BLaER1 treated with 17β-estradiol and CSF1 and Interleukin-3, amounts not matched to agents 10 nM and 100 nM (cell line): ENCODE results near the gene NANOS3.

ENCODE experiments used
- H3K27ac ChIP-seq, 11 experiments: shearing (Covaris generic); formaldehyde crosslinking; 2 replicates each; pipeline ENCODE4 v1.8.1; 2022
- H3K27me3 ChIP-seq, 11 experiments: shearing (Covaris generic); formaldehyde crosslinking; 2 replicates each; pipeline ENCODE4 v1.8.1; 2022
- H3K36me3 ChIP-seq, 11 experiments: shearing (Covaris generic); formaldehyde crosslinking; 2 replicates each; pipeline ENCODE4 v1.8.1; 2022
- H3K4me1 ChIP-seq, 10 experiments: shearing (Covaris generic); formaldehyde crosslinking; 2 replicates each; pipeline ENCODE4 v1.8.1; 2022
- H3K4me2 ChIP-seq, 11 experiments: shearing (Covaris generic); formaldehyde crosslinking; 2 replicates each; pipeline ENCODE4 v1.8.1; 2022
- H3K4me3 ChIP-seq, 10 experiments: shearing (Covaris generic); formaldehyde crosslinking; 2 replicates each; pipeline ENCODE4 v1.8.1; 2022
- H3K9ac ChIP-seq, 11 experiments: shearing (Covaris generic); formaldehyde crosslinking; 2 replicates each; pipeline ENCODE4 v1.8.1; 2022
- H3K9me3 ChIP-seq, 11 experiments: shearing (Covaris generic); formaldehyde crosslinking; replicated peaks in 1 of 11; 2 replicates each; pipeline ENCODE4 v1.8.1; 2022
- H4K20me1 ChIP-seq, 11 experiments: shearing (Covaris generic); formaldehyde crosslinking; 2 replicates each; pipeline ENCODE4 v1.8.1; 2022
- Cebpa-rat ChIP-seq, 11 experiments: shearing (Covaris generic); IDR thresholded peaks; 2 replicates each; pipeline ENCODE4 v1.8.1; 2022

NANOS3 gene

GRCh38 chr19:13866463-13867046 lies 10.4 kb upstream of the NANOS3 start:
- H4K20me1 ChIP-seq: no peaks in the 10 kb centered on the region; a peak in 1 of 22 replicates
- H3K9ac ChIP-seq: peak overlapping the region in 10 of 11 experiments; percentile 67 to 83 (median 76); a peak in 13 of 22 replicates
- peaks cover 23 to 61% (median 37%) of the 10 kb centered on the region in 10 experiments for H3K4me1 ChIP-seq
- H3K4me2 ChIP-seq: peak overlapping the region; percentile 90 to 99 (median 97)
- no peaks in the 10 kb centered on the region for H3K36me3 ChIP-seq
- no peaks in the 10 kb centered on the region for H3K9me3 ChIP-seq
- peak overlapping the region in 2 of 11 experiments; percentile 54 to 62; a peak in 3 of 22 replicates for H3K27ac ChIP-seq
- H3K27me3 ChIP-seq: peaks cover 30 to 58% (median 52%) of the 10 kb centered on the region in 11 experiments
- TF ChIP-seq Cebpa-rat (IDR thresholded peaks at IDR 0.05): no peak
- peak overlapping the region; percentile 62 to 77 (median 66); a peak in 19 of 20 replicates for H3K4me3 ChIP-seq

- H3K9ac ChIP-seq: no peak overlapping the region
- H4K20me1 ChIP-seq: no peaks in the 10 kb centered on the region; a peak in 1 of 22 replicates
- no peaks in the 10 kb centered on the region for H3K9me3 ChIP-seq
- TF ChIP-seq Cebpa-rat (IDR thresholded peaks at IDR 0.05): no peak
- H3K36me3 ChIP-seq: no peaks in the 10 kb centered on the region
- H3K4me2 ChIP-seq: 0 out of 22 replicates have a peak overlapping the region, but pooled peaks of 1 of the 11 experiments have one; percentile 1
- peaks cover 28 to 54% (median 43%) of the 10 kb centered on the region in 11 experiments for H3K27me3 ChIP-seq
- peaks cover 18 to 69% (median 41%) of the 10 kb centered on the region in 10 experiments; a peak in 19 of 20 replicates for H3K4me1 ChIP-seq
- H3K27ac ChIP-seq: no peak overlapping the region
- no peak overlapping the region for H3K4me3 ChIP-seq
These were observed 8.3 kb upstream of the NANOS3 start for GRCh38 chr19:13868663-13869062.

GRCh38 chr19:13869281-13869680 lies 7.7 kb upstream of the NANOS3 start:
- H3K27me3 ChIP-seq: peaks cover 25 to 48% (median 37%) of the 10 kb centered on the region in 11 experiments
- H3K4me1 ChIP-seq: peaks cover 13 to 63% (median 35%) of the 10 kb centered on the region in 10 experiments; a peak in 19 of 20 replicates
- H4K20me1 ChIP-seq: no peaks in the 10 kb centered on the region; a peak in 1 of 22 replicates
- H3K27ac ChIP-seq: no peak overlapping the region
- no peak for TF ChIP-seq Cebpa-rat (IDR thresholded peaks at IDR 0.05)
- H3K36me3 ChIP-seq: no peaks in the 10 kb centered on the region
- H3K4me3 ChIP-seq: no peak overlapping the region
- H3K9me3 ChIP-seq: no peaks in the 10 kb centered on the region
- peak overlapping the region in 2 of 11 experiments; percentile 10 to 25; a peak in 3 of 22 replicates for H3K4me2 ChIP-seq
- no peak overlapping the region for H3K9ac ChIP-seq

- peaks cover 13 to 33% (median 24%) of the 10 kb centered on the region in 11 experiments for H3K27me3 ChIP-seq
These were observed 6.1 kb upstream of the NANOS3 start for GRCh38 chr19:13870873-13871272.

GRCh38 chr19:13872339-13872694 lies 4.6 kb upstream of the NANOS3 start:
- Histone ChIP-seq H3K27ac (no peak overlapping the region), H3K9ac (peak overlapping the region in 10 of 11 experiments; percentile 18 to 77 (median 60); a peak in 14 of 22 replicates), H3K4me1 (peaks cover 0 to 43% (median 24%) of the 10 kb centered on the region in 10 experiments; a peak in 17 of 20 replicates), H3K4me2 (peak overlapping the region; percentile 56 to 73 (median 68)), H4K20me1 (no peaks in the 10 kb centered on the region; a peak in 2 of 22 replicates), H3K36me3 (no peaks in the 10 kb centered on the region), H3K27me3 (peaks cover 0 to 19% (median 9%) of the 10 kb centered on the region in 11 experiments; a peak in 18 of 22 replicates), H3K9me3 (no peaks in the 10 kb centered on the region), H3K4me3 (peak overlapping the region; percentile 44 to 70 (median 56))
- TF ChIP-seq Cebpa-rat (IDR thresholded peaks at IDR 0.05): no peak

More at GRCh38 chr19:13870873-13871272, 6.1 kb upstream of the NANOS3 start:
- H3K4me2 ChIP-seq: peak overlapping the region in 8 of 11 experiments; percentile 17 to 70 (median 44); a peak in 10 of 22 replicates
- peak overlapping the region in 2 of 11 experiments; percentile 18 to 31; a peak in 2 of 22 replicates for H3K9ac ChIP-seq
- no peak overlapping the region for H3K27ac ChIP-seq
- no peaks in the 10 kb centered on the region for H3K9me3 ChIP-seq
- no peak for TF ChIP-seq Cebpa-rat (IDR thresholded peaks at IDR 0.05)
- H3K4me1 ChIP-seq: peaks cover 7 to 57% (median 30%) of the 10 kb centered on the region in 10 experiments; a peak in 19 of 20 replicates
- H3K36me3 ChIP-seq: no peaks in the 10 kb centered on the region
- no peaks in the 10 kb centered on the region for H4K20me1 ChIP-seq
- H3K4me3 ChIP-seq: no peak overlapping the region

GRCh38 chr19:13872695-13873389 lies 4.1 kb upstream of the NANOS3 start:
- H3K9ac ChIP-seq: peak overlapping the region; percentile 18 to 77 (median 61); a peak in 19 of 22 replicates
- peak overlapping the region; percentile 56 to 73 (median 68) for H3K4me2 ChIP-seq

GRCh38 chr19:13873834-13874515 lies 3.0 kb upstream of the NANOS3 start:
- Histone ChIP-seq H4K20me1 (no peaks in the 10 kb centered on the region; a peak in 2 of 22 replicates), H3K27ac (no peak overlapping the region), H3K9ac (no peak overlapping the region), H3K27me3 (peaks cover 0 to 12% (median 0%) of the 10 kb centered on the region in 11 experiments; a peak in 7 of 22 replicates), H3K4me3 (no peak overlapping the region), H3K4me2 (no peak overlapping the region; a peak in 1 of 22 replicates), H3K4me1 (peaks cover 2 to 34% (median 26%) of the 10 kb centered on the region in 10 experiments; a peak in 18 of 20 replicates), H3K9me3 (no peaks in the 10 kb centered on the region), H3K36me3 (no peaks in the 10 kb centered on the region)
- TF ChIP-seq Cebpa-rat (IDR thresholded peaks at IDR 0.05): no peak

More at GRCh38 chr19:13872695-13873389, 4.1 kb upstream of the NANOS3 start:
- H4K20me1 ChIP-seq: no peaks in the 10 kb centered on the region; a peak in 2 of 22 replicates
- H3K4me1 ChIP-seq: peaks cover 0 to 43% (median 24%) of the 10 kb centered on the region in 10 experiments; a peak in 17 of 20 replicates
- peaks cover 0 to 14% (median 5%) of the 10 kb centered on the region in 11 experiments; a peak in 9 of 22 replicates for H3K27me3 ChIP-seq
- H3K27ac ChIP-seq: peak overlapping the region in 3 of 11 experiments; percentile 10 to 49 (median 20); a peak in 3 of 22 replicates
- peak overlapping the region; percentile 44 to 70 (median 56) for H3K4me3 ChIP-seq
- no peaks in the 10 kb centered on the region for H3K9me3 ChIP-seq
- no peak for TF ChIP-seq Cebpa-rat (IDR thresholded peaks at IDR 0.05)
- no peaks in the 10 kb centered on the region for H3K36me3 ChIP-seq

GRCh38 chr19:13875824-13876223 lies 1.1 kb upstream of the NANOS3 start:
- H3K9me3 ChIP-seq: no peaks in the 10 kb centered on the region
- H3K27me3 ChIP-seq: peaks cover 0 to 12% (median 0%) of the 10 kb centered on the region in 11 experiments; a peak in 7 of 22 replicates
- no peaks in the 10 kb centered on the region; a peak in 2 of 22 replicates for H4K20me1 ChIP-seq
- peaks cover 12 to 44% (median 31%) of the 10 kb centered on the region in 10 experiments for H3K4me1 ChIP-seq
- H3K9ac ChIP-seq: peak overlapping the region in 3 of 11 experiments; percentile 8 to 31 (median 18); a peak in 1 of 22 replicates
- TF ChIP-seq Cebpa-rat (IDR thresholded peaks at IDR 0.05): no peak
- no peak overlapping the region for H3K4me2 ChIP-seq
- H3K27ac ChIP-seq: no peak overlapping the region
- no peak overlapping the region for H3K4me3 ChIP-seq
- no peaks in the 10 kb centered on the region for H3K36me3 ChIP-seq
